ENCODE data around the gene PSMF1. TPM values are rescaled to one million over a fixed set of nuclear protein-coding genes. Genes with fewer than 3 reads are reported as not detected.

Gene PSMF1
- total and polyA plus RNA-seq, 2 experiments from 2014 or later, result 73.7 to 84.2 TPM

- TF ChIP-seq ZNF462 (CRISPR knock-in tag; IDR thresholded peaks at IDR 0.05) (no peak), JUNB (IDR thresholded peaks at IDR 0.05; ENCODE audit: unreplicated experiment) (no peak), ETS1 (IDR thresholded peaks at IDR 0.05) (no peak), CTCF (conservative IDR thresholded peaks at IDR 0.05; ENCODE audit: low read depth in 2 of 2) (no peak)
Observed at GRCh38 chr20:1075616-1076015, 42.8 kb upstream of the PSMF1 start (continued).

- Mint-ChIP-seq H3K27ac (no peak overlapping the region), H3K4me3 (no peak overlapping the region), H3K36me3 (ENCODE audit: low read depth) (no peaks in the 10 kb centered on the region; the same call in 2 of the 3 replicates), H3K4me1 (peaks cover 8% of the 10 kb centered on the region), H3K27me3 (ENCODE audit: insufficient read depth, low read depth, poor library complexity) (peaks cover 5% of the 10 kb centered on the region), H3K9me3 (peaks cover 11% of the 10 kb centered on the region; the same call in 2 of the 3 replicates)
- Histone ChIP-seq H3K27ac (ENCODE audit: low read depth) (no peak overlapping the region), H3K79me2 (replicated peaks; ENCODE audit: insufficient read depth) (no peaks in the 10 kb centered on the region), H4K20me1 (replicated peaks; ENCODE audit: insufficient read depth) (no peaks in the 10 kb centered on the region), H3K4me2 (no peak overlapping the region), H2AFZ (no peak overlapping the region), H3F3A (replicated peaks; ENCODE audit: low read depth) (no peaks in the 10 kb centered on the region), H3K4me1 (ENCODE audit: insufficient read depth) (no peaks in the 10 kb centered on the region), H3K4me3 (no peak overlapping the region), H3K27me3 (ENCODE audit: insufficient read depth) (no peaks in the 10 kb centered on the region), H3K9me2 (ENCODE audit: insufficient read depth) (0 out of 2 replicates have a peak, but pooled peaks cover 9% of the 10 kb centered on the region), H3K36me3 (ENCODE audit: insufficient read depth) (no peaks in the 10 kb centered on the region)
- no peak for ATAC-seq
- DNase-seq (ENCODE audit: low spot score), result no peak
- no peak for TF ChIP-seq EZH2phosphoT487 (IDR thresholded peaks at IDR 0.05; ENCODE audit: unreplicated experiment)
- TF ChIP-seq ZNF331 (CRISPR knock-in tag; IDR thresholded peaks at IDR 0.05; ENCODE audit: low read depth), result no peak
- no peak for TF ChIP-seq JUNB (IDR thresholded peaks at IDR 0.05; ENCODE audit: unreplicated experiment)
- TF ChIP-seq EZH2 (IDR thresholded peaks at IDR 0.05; ENCODE audit: low read depth, unreplicated experiment), result no peak
Observed at GRCh38 chr20:1081891-1082290, 36.5 kb upstream of the PSMF1 start.
